GM21576 (cell line): Measurements from ENCODE around the gene RABL6.
"Not testable (repeated sequence)": the region's sequence is repeated elsewhere in the genome, so short reads cannot be mapped to it uniquely, and the experiment has no call there.

Source experiments
- ATAC-seq: cut with Tn5 transposase; IDR thresholded peaks from one replicate; pipeline ENCODE4 v1.9.1; 2021; ENCODE audit warnings: mild to moderate bottlenecking, moderate library complexity; ENCODE audit not compliant: unreplicated experiment

The RABL6 gene

GRCh38 chr9:136869611-136870010 is 61.9 kb downstream of the RABL6 start:
- ATAC-seq = not testable (repeated sequence)

- no peak for ATAC-seq
Observed at GRCh38 chr9:136875155-136875554, 67.4 kb downstream of the RABL6 start.

DNA sequence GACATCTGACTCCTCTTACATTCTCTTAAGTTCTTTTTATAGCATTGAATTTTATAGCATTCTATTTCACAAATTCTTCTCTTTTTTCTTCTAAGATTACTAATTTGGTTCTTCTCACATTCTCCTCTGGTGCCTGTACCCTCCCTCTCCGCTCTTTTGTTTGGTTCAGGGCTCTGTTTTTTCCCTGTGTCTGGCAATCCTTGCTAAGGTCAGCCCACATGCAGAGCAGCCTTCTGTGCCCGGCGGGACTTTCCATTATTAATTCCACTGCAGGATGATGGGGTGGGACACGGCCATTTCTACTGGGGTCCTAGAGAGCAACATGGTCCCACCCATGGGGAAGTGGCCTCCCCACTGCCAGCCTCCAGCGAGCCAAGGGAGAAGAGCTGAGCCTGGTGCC is 68.7 kb downstream of the RABL6 start:
- no peak for ATAC-seq

GRCh38 chr9:136880651-136881050 is 72.9 kb downstream of the RABL6 start:
- ATAC-seq = no peak

GRCh38 chr9:136881691-136882108 is 74.0 kb downstream of the RABL6 start:
- peak; percentile 21 for ATAC-seq

GRCh38 chr9:136882109-136882946 is 74.6 kb downstream of the RABL6 start:
- peak; percentile 25 for ATAC-seq

DNA sequence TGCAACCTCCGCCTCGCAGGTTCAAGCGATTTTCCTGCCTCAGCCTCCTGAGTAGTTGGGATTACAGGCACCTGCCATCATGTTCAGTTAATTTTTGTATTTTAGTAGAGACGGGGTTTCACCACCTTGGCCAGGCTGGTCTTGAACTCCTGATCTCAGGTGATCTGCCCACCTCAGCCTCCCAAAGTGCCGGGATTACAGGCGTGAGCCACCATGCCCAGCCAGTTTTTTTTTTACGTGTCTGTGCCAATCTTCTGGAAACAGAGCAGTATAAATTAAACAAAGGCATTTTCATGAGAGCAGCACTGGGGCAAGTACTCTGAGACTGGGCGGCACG is 75.2 kb downstream of the RABL6 start:
- not testable (repeated sequence) for ATAC-seq

DNA sequence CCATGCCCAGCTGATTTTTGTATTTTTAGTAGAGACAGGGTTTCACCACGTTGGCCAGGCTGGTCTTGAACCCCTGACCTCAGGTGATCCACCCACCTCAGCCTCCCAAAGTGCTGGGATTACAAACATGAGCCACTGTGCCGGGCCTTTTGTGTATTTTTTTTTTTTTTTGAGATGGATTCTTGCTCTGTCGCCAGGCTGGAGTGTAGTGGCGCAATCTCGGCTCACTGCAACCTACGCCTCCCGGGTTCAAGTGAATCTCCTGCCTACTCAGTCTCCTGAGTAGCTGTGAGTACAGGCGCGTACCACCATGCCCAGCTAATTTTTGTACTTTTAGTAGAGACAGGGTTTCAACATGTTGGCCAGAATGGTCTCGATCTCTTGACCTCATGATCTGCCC is 75.9 kb downstream of the RABL6 start:
- not testable (repeated sequence) for ATAC-seq

DNA sequence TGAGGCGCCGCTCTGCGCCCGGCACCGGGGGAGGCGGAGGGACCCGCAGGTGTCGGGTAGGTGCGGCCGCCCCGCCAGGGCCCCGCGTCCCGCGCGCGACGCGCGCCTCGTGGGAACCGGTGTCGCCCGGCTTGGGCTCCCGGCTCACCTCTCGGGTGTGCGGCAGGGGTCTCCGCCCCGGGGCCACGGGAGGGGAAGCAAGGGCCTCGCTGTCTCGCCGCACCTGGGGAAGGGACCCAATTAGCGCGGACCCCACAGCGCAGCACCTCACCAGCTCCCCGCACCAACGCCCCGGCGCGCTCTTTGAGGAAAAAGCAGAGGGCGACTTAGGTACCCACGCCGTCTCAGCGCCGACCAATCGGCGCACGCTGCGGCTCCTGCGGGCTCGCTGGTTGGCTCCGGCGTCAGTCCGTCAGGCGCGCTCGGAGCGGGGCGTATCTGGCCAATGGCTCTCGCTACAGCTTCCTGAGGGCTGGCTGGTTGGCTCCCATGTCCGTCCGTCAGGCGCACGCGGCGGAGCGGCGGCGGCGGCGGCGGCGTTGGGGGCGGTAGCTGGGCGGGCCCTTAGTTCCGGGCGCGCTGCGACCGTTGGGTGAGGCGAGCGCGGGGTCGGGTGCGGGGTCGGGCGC is 78.3 kb downstream of the RABL6 start, which contains the start of gene TRAF2:
TSS of gene TRAF2 (plus strand) at position 567 of the 629 bp plus-strand sequence. CDS start 12,225 bp downstream, outside the sequence.
- peak; percentile 76 for ATAC-seq

GRCh38 chr9:136886610-136887597 is 79.2 kb downstream of the RABL6 start:
- no peak for ATAC-seq

GRCh38 chr9:136888454-136888853 is 80.7 kb downstream of the RABL6 start:
- ATAC-seq = no peak

DNA sequence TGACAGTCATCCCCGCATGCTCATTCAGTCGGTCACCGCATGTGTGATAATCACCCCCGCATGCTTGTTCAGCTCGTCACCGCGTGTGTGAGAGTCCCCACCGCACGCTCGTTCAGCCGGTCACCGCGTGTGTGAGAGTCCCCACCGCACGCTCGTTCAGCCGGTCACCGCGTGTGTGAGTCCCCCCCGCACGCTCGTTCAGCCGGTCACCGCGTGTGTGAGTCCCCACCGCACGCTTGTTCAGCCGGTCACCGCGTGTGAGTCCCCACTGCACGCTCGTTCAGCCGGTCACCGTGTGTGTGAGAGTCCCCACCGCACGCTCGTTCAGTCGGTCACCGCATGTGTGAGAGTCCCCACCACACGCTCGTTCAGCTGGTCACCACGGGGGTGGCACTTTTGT is 82.1 kb downstream of the RABL6 start:
- ATAC-seq = no peak

- ATAC-seq = no peak
Observed at GRCh38 chr9:136890661-136891060, 82.9 kb downstream of the RABL6 start.
